NCI-H345 treated with DMSO at 0.1 percent for 48 hours (cell line): ENCODE measurements around the gene GPLD1.
A peak's percentile ranks its signal among the peaks of the same experiment; 100 is the strongest.

ENCODE experiments used
- DNase-seq: peaks from one replicate; lab custom pipeline; 2025; ENCODE audit not compliant: unreplicated experiment; lab: John Stamatoyannopoulos, UW

GPLD1 gene

DNA sequence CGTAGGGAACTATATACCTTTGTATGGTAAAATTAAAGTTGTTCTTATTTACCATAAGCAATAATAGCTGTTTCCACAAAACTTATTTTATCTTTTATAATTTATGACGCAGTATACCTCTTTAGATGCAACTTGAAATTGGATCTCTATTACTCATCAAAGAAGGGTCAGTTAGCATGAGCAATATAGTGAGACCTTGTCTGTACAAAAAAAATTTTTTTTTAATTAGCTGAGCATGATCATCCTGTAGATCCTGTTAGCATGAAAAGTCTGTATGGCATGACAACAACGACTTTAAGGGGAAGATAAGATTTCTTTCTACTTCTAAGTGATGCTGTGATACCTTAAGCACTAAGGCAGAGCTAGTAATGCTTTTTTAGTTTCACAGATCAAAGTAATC is 11.3 kb upstream of the GPLD1 start:
- DNase-seq, result no peak

- DNase-seq, result no peak
Observed at GRCh38 chr6:24497254-24497970, 8.0 kb upstream of the GPLD1 start.

DNA sequence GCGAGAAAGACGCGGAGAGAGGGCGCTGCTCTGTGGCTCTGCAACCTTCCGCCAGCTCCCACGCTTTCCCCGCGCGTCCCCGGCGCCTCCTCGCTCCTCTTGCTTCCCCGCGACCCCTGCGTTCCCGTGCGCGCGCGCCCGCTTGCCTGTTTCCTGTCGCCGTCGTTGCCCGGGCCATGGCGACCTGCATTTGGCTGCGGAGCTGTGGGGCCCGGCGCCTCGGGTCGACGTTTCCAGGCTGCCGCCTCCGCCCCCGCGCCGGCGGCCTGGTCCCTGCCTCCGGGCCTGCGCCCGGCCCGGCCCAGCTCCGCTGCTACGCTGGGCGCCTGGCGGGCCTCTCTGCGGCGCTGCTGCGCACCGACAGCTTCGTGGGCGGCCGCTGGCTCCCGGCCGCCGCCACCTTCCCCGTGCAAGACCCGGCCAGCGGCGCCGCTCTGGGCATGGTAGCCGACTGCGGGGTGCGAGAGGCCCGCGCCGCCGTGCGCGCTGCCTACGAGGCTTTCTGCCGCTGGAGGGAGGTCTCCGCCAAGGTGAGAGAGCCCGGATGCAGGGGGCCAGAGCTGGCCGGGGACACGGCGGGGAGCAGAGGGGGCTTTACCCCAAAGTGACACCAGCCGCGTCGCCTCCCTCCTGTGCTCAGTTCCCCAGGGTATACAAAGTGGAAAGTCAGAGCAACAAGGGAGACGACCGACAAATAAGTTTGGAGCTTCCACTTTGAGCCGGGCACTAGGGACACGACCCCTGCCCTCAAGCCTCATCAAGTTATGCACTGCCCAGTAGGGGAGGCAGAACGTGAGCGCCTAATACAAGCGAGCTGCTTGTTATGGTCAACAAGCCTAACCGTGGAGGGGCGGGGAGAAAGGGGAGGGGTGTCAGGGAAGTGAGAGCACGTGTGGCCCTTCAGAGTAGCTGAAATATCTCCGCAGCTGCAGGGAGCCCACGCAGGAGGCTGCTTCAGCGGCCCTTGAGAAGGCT is 5.7 kb upstream of the GPLD1 start, which contains the start of gene ALDH5A1:
TSS of gene ALDH5A1 (plus strand) at position 149 of the 975 bp plus-strand sequence. CDS start at position 177, 28 bp downstream.
- DNase-seq, result peak; percentile 49

- DNase-seq, result no peak
Observed at GRCh38 chr6:24493945-24494820, 4.8 kb upstream of the GPLD1 start.

DNA sequence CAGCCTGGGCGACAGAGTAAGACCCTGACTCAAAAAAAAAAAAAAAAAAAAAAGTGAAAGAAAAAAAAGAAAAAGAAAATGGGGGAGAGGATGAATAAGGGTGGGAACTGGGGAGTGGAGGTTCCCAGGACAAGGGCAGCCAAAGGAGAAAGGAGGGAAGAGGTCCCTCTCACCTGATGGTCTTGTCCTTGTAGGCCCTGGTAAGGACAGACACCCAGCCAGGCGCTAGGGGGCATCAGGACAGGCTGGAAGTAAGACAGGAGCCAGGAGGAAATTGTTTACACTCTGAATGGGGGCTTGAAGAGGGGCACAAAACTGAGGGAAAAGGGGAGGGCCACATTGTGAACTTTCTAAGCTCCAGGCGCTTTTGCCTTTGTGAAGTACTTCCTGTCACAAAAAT is 3.1 kb upstream of the GPLD1 start:
- DNase-seq, result no peak

DNA sequence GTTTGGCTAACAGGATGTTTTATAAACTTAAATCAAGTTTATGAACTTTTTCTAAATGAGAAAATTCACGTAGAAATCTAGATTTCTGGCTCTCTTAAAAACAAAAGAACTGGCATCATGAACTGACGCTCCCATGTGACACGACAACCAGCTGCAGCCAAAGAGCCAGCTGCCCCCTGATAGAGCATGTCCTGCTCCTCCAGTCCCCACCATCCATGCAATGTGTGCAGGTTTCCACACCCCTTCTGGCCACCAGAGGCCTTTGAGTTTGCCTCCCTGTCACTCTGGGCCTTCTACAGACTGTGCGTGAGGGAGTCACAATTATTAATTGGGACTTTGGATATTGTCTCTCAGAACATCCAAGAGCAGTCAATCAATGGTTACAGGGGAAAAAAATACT is 1.6 kb upstream of the GPLD1 start:
- no peak for DNase-seq

DNA sequence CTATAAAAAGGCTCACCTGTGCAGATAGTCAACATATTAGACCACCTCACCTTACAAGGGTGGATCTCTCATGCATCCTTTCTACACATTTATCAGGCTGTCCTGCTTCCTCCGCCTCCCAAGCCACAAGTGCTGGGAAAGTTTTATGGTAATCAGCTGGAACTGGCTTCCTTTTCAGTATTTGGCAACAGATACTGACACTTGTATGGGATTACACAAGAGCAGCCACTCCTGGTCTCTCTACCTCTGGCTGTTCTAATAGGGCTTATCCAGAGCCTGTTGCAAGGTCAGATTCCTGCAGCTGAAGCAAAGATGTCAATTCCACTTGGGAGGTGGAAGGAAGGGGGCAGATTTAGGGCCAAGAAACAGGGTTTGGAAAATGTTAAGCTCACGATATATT is 503 bp upstream of the GPLD1 start:
- DNase-seq, result no peak

DNA sequence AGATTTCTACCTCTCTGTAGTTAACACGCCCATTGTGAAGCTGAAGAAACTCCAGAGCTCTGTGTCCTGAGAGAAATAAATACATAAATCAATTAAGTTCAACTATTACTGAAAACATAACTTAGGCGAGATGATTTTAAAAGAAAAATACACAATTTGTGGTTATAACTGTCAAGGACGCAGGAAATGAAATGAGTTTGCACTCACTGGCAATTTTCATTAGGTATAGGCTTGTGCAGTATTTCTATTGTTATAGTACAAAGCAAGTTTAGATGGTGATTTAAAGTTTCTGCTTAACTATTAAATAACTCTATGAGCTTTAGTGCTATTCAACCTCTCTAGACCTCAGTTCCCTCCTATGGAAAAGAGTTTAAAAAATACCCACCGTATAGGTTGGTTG is 3.3 kb downstream of the GPLD1 start:
- DNase-seq, result no peak

DNA sequence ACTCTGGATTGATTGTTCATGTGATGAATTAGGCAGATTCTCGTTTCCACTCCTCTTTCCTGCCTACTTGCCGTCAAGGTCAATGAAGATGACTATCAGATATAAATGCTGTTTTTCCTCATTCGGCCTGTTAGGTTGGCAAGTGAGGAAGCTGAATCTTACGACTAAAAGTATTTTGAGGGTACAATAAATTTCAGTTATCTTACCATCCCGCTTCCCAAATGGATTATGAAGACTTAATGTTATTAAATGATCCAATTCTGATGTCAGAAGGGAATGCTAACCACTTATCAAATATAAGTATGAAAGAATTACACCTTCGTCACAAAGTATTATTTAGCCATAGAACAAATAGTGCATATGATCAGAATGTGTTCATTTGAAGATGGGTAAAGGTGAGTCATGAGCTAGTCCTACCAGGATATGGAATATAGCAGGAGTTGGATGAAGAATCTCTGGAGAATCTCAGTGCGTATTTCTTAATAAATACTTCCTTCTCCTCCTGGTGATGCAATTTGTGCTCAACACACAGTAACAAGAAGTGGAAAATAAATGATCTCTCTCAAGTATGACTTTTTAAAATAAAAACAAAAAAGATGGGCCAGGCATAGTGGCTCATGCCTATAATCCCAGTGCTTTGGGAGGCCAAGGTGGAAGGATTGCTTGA is 4.6 kb downstream of the GPLD1 start:
- DNase-seq, result no peak

- no peak for DNase-seq
Observed at GRCh38 chr6:24481449-24481848, 7.9 kb downstream of the GPLD1 start.

DNA sequence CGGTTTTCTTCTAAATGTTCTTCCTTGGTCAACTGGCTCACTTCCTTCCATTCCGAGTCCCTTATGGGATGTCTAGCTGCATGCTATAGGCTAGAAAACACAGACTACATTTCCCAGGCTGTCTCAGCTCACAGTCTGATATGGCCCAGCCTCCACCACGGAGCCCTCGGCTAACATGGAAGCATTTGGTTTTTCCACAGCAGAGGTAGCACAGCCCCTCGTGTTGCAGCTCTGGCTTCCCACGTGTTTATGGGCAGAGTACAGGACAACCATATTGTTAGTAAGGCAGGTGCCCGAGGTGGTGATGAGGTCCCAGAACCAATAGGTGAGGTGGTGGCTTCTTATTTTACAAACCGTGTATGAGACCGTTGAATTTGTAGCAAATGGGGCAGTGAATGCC is 8.7 kb downstream of the GPLD1 start:
- DNase-seq, result no peak

DNA sequence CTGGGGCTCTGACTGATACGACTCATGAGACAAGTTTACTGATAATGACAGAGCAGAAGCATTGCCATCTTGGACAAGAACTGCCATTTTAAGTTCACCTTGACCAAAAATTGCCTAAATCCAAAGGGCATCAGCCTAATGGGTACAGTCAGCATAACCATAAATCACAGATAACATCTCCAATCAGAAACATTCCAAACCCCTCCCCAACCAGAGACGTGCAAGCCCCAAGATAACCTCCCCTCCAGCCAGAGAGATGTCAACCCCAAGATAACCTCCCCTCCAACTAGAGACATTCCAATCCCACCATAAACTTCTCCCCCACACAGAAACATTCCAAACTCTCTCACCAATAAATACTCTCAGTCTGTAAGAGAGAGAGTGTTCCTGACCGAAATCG is 10.5 kb downstream of the GPLD1 start:
- DNase-seq, result no peak

GRCh38 chr6:24477070-24477469 is 12.3 kb downstream of the GPLD1 start:
- no peak for DNase-seq

DNA sequence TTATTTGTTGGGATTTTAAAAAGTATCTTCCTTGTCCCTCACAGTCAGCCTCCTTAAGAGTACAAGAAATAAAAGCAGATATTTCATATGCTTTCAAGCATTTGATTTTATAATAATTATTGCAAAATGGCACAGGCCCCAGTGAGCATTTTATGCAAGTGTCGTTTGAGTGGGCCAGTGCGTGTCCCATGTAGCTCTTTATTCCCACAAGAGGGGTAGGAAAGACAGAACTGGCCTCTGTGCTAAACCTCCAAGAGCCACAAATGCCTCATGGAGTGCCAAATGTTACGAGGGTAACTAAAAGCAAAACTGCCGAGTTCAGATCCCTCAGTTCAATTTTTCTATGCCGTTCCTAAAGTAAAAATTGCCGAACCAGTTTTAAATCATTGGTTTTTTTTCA is 12.7 kb downstream of the GPLD1 start:
- no peak for DNase-seq

DNA sequence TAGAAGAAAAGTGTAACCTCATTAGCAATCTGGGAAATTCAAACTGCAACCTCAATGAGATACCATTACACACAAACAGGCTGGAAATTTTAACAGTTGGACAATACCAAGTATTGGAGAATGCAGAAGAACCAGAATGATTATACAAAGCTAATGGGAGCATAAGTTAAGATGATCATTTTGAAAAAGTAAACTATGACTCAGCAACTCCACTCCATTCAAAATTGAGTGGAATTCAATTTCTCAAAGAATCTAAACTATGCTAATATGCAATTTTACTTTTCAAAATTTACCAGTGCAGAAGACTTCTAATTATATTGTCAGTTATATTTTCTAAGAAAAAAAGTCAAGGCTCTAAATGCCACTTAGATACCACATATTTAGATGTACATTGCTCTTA is 17.2 kb downstream of the GPLD1 start:
- DNase-seq, result no peak

GRCh38 chr6:24469811-24470210 is 19.6 kb downstream of the GPLD1 start:
- no peak for DNase-seq

- DNase-seq, result no peak
Observed at GRCh38 chr6:24464253-24465038, 24.9 kb downstream of the GPLD1 start.

GRCh38 chr6:24460966-24461365 is 28.4 kb downstream of the GPLD1 start:
- DNase-seq, result no peak

GRCh38 chr6:24458941-24459340 is 30.4 kb downstream of the GPLD1 start:
- DNase-seq, result no peak

GRCh38 chr6:24458134-24458533 is 31.2 kb downstream of the GPLD1 start:
- no peak for DNase-seq
